GM21390 (cell line): ENCODE measurements around the gene CA4.

ENCODE experiments used
- ATAC-seq: cut with Tn5 transposase; IDR thresholded peaks from one replicate; pipeline ENCODE4 v1.9.1; 2021; ENCODE audit not compliant: unreplicated experiment

CA4 gene

GRCh38 chr17:60129164-60129563 is 20.6 kb upstream of the CA4 start:
- no peak for ATAC-seq

- ATAC-seq = no peak
Measured at GRCh38 chr17:60130466-60130865, 19.3 kb upstream of the CA4 start.

DNA sequence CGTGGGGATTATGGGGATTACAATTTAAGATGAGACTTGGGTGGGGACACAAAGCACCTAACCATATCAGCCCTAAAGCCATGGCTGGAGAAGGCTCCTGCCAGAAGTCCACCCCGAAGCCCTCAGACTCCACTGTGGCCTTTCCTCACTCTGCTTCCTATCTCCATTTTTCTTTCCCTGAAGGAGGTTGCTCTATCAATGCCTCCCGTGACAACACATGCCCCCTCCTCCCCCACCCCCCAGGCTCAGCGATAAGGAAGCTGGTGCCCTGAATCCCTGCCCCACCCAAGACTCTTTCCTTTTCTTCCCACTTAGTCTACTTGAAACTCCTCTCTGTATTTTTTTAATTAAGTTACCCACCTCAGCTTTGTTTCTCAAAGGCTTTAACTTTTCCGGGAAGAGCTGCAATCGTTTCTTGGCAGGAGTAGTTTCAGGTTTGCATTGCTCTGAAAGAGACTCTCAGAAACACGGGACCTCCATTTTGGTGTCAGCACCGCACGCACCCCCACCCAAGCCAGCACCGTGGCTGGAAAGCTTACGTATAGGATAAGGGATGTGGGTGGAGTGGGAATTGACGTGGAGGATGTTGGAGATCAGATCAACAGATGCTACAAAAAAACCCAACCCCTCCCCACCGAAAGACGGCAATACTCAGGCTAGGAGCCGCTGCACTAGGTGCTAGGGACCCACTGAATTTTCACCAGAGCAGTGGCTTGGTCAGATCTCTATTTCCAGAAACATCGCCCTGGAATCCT is 15.2 kb upstream of the CA4 start:
- peak; percentile 8 for ATAC-seq

- peak; percentile 86 for ATAC-seq
Measured at GRCh38 chr17:60135151-60135950, 14.4 kb upstream of the CA4 start.

- no peak for ATAC-seq
Measured at GRCh38 chr17:60135951-60136666, 13.7 kb upstream of the CA4 start.

- ATAC-seq = no peak
Measured at GRCh38 chr17:60137731-60138130, 12.0 kb upstream of the CA4 start.

DNA sequence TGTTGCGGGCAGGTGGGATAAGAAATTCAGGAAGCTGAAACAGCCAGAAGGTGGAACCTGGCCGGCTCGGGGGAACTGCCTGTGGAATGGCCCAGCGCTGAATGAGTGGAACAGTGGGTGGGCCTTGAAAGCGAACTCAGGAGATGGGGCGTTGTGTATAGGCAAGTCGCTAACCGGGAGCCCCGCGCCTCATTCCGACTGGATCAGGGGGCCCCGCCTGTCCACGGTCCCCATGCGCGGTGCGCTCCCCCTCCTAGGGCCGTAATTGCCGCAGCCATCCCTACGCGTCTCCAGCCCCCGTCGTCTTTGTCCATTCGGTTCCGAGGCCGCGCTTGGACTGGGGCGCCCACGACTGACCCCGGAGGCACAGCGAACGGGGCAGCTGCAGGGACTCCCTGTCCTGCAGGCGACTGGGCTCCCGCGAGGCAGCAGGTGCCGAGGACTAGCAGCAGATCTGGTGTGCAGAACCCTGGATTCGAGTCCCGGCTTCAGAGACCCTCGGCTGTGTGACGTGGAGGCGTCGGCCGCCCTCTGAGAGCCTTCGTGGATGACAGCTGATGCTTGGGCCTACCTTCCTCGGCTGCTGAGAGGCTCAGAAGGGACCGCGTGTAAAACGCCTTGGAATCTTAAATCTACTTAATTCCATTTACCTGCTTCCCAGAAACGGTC is 10.9 kb upstream of the CA4 start:
- no peak for ATAC-seq

GRCh38 chr17:60139438-60140285 is 10.1 kb upstream of the CA4 start:
- no peak for ATAC-seq

GRCh38 chr17:60141111-60142018 is 8.4 kb upstream of the CA4 start:
- ATAC-seq = no peak

GRCh38 chr17:60142872-60143499 is 6.8 kb upstream of the CA4 start:
- ATAC-seq = peak; percentile 43

- no peak for ATAC-seq
Measured at GRCh38 chr17:60145006-60145935, 4.5 kb upstream of the CA4 start.

DNA sequence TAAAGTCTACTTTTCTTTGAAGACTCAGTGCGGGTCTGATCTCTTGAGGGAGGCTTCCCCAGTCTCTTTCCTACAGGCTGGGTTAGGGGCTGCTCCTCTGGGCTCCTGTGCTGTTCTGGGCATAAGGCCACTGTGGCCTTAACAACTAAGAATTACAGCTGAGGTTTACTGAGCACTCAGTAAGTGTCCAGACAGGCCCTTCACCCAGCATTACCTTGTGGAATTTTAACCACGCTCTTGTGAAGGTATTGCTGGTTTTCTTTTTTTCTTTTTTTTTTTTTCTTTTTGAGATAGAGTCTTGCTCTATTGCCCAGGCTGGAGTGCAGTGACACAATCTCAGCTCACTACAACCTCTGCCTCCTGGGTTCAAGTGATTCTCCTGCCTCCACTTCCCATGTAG is 3.6 kb upstream of the CA4 start:
- no peak for ATAC-seq

- ATAC-seq = no peak
Measured at GRCh38 chr17:60147553-60148223, 2.1 kb upstream of the CA4 start.

GRCh38 chr17:60148373-60148772 is 1.4 kb upstream of the CA4 start:
- ATAC-seq = no peak

- ATAC-seq = no peak
Measured at GRCh38 chr17:60151355-60151754, 1.6 kb downstream of the CA4 start.

DNA sequence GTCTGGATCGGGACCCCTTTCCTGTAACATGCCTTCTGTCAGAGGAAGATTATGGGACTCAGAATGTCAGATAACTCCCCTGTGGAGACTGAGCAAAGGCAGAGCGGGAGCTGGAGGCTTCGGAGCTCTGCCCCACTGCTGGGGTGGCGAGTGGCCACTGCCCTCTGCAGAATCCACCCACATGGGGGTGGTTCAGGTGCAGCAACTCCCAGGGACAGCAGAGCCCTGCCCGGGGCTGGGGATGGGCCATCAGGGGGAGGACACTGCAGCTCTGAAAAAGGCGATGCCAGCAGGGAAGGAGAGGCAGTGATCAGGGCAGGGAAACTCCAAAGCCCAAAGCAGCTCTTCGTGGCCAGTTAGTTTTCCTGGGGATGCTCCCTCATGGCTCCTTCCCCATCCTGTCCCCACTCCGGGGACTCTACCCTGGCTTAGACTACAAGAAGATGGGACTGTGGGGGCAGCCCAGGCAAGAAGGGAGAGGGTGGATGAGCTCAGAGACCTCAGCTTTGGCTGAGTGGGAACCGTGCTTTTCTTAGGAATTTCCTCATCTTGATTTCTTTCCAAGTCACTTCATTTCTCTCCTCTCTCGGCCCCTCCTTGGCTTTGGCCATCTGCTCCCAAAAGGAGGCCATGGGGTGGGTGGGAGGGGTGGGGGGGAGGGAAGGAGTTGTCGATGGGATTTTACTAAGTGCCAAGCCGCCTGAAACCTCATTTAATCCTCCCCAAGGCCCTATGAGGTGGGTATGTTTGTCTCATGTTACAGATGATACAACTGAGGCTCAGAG is 4.0 kb downstream of the CA4 start:
- no peak for ATAC-seq
